ELF-1 (cell line): Measurements from ENCODE around the gene TPH1.
A peak's percentile ranks its signal among the peaks of the same experiment; 100 is the strongest.

Source experiments
- DNase-seq: peaks from one replicate; pipeline ENCODE4 v3.0.0-alpha.2; 2016; ENCODE audit warnings: low read depth, low spot score

TPH1 gene

DNA sequence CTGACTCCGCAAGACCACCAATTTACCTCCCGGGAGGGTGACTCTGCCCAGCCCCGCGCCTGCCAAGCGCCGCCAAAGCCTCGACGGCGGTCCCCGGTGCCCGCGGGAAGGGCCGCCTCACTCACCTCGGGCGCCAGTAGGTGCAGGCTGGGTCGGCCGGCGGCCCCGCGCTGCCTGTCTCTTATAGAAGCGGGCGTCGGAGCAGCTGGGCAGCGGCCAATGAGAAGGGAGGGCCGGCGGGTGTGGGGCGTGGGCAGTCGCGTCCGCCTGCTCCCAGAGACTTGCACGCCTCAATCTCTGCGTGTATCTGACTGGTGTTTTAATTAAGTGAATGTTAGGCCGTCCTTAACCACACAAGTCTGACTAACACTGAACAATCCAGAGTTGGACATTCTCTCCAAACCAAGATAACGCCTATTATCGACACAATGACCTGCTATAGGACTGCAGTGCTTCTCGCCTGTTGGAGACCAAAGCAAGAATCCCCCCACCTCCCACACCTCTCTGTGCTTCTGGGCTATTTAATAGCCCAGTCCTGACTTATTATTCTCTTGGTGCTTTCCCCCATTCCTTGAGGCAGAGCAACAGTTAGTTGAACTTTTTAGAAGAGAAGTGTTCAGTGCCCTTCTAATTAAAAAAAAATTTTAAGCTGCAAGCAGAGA is at the start of gene TPH1:
TSS of gene TPH1 (minus strand) at position 154 of the 662 bp plus-strand sequence. CDS start 5,507 bp downstream, outside the sequence.
- DNase-seq: peak; percentile 38

- no peak for DNase-seq
Observed at GRCh38 chr11:18093959-18094358, 47.9 kb upstream of the TPH1 start.

GRCh38 chr11:18091731-18092130 is 45.7 kb upstream of the TPH1 start:
- no peak for DNase-seq

DNA sequence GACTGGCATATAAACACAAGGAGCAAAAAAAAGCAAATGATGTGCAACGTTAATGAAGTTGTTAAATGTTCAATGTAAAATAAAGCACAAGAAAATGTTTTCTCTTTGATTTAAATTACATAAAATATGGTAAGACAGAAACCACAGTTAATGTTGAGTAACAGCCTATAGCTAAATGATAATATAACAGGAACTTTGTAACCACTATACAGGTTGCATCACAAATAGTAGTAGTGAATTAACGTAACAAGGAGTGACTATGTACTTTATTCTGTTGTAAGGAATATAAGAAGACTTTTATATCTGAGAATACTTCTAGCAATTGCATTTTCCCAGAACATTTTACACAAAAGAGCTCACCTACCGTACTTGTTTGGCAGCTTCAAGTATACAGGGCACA is 42.9 kb upstream of the TPH1 start:
- no peak for DNase-seq

DNA sequence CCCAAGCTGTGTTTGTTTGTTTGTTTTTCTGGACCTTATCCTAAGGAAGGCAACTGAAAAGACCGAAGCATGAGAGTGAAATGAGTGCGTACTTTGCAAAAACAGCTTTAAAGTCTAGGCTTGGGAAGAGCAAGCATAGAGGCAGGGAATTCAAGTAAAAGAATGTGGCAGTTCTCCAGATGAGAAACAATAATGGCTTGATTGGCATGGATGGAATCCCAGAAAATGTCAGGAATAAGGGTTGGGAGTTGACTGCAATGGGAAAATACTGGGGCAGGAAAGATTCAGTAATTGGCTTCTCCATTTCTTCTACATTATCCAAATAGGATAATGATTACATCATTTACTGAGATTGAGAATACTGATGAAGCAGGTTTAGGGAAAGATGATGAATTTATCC is 42.3 kb upstream of the TPH1 start:
- no peak for DNase-seq

DNA sequence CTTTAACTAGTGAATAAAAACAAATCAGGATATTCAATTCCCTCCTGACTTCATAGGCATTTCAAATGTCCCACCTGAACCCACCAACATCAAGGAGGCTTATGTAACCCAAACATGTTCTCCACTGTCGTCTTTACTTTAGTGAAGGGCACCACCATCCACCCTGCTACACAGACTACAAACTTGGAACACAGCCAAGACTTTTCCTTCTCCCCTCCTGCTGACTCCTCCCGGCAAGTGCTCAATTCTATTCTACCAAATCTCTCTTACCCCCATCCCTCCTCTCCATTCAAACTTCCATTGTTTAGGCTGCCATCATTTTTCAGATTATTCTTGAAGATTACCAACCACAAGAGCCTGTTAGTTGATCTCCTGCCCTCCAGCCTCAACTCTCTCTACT is 35.5 kb upstream of the TPH1 start:
- DNase-seq: no peak

DNA sequence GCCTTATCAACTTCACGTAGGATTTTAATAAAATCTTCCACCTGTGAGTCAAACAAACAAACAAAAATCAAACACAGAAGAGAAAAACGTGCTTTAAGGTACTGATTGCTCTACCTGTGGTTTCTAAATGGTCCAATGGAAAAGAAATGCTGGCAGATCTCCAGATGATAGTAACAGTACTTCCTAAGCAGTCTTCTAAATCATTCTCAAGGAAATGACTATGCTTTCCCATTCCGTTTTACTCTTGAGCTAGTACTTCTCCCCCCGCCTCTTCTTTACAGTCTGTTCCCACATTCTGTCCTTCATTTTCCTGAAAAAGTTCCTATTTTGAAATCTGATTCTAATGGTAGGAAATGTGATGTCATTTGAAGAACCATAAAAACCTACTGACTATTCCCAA is 34.4 kb upstream of the TPH1 start:
- DNase-seq: no peak

GRCh38 chr11:18078909-18079308 is 32.8 kb upstream of the TPH1 start:
- no peak for DNase-seq

DNA sequence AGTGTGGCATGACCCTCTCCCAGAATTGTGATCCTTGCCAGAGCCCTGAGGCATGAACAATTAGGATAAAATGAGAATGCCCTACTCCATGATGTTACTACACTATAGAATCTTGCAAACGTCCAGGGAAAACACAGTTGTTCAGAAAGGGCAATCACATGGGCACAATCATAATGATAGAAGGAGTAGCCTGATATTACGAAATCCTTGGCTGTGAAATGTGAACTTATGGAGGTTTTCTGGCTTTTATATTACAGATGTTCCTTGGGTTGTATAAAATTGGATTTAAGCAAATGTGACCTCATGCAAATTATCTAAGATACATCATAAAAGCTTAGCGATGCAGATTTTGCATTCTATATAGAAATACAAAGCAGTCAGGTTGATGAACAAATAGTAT is 29.4 kb upstream of the TPH1 start:
- DNase-seq: no peak

DNA sequence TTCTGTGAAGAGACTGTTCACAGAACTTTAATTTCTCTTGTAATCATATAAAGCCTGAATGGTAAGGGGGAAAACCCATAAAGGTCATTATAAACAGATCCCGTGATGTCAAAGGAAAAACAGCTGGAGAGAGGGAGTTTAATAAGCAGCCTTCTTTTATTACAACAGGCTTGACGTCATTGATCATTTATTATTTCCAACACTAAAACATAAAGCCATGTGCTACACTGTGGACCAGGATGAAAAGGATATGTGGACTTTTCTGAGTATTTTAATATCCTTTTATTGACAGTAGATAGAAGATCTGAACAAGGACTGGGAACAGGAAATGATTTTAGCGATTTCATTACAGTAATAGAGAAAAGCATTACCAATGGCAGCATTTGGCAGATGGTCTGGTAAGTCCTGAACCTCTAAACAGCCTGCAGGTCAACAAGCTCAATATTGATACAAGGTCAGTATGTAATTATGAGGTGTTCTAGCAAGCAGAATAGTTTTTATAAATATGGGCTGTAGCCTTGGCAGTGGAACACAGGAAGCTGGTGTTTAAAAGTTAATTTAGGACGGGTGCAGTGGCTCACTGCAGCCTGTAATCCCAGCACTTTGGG is 25.1 kb upstream of the TPH1 start:
- DNase-seq: no peak

DNA sequence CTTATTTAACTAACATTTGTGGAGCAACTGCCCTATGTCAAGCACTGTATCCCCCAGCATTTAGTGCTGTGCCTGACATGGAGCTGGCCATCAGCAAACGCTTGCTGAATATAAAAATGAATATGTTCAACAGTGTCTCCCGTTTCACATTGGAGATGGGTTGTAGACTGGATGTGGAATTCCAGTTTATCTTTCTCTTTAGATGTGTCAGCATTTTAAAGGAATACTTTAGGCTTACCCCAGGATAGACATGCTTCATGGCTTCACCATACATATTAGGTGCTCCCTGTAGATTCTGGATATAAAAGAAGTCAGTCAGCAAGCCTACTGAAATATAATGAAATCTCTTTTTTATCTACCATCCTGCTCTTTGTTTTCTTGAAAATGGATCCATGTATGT is 21.3 kb upstream of the TPH1 start:
- DNase-seq: no peak

DNA sequence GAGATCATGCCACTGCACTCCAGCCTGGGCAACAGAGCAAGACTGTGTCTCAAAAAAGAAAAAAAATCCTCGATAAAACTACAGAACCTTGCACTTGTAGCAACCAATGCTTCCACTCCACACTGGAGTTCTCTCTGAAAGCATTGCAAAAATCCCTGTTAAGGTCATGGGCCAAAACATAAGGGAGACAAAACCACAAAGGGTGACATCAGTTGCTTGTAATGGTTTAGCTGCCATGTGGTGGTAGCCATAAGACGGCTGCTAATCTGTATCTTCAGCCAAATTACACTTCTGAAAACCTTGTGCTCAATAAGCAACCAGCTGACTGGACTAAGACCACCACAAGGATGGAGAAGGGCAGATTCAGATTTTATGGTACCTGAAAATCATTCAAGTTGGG is 20.6 kb upstream of the TPH1 start:
- no peak for DNase-seq

DNA sequence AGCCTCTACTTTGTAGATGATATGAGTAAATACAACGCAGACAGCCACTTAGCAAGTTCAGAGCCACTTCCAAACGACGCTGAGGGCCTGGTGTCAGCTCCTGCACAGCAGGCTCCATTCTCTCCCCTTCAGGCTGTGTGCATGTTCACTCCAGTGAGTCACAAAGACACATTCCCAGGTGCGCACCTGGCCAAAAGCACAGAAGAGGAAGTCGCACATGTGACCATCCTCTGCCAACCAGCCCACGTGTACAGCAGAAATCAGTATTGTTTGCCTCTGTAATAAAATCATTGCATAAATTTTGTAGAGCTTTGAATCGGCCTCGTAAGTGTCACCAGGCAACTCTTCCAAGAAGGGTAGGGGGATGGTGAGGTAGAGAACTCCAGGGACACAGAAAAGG is 19.5 kb upstream of the TPH1 start:
- DNase-seq: no peak

GRCh38 chr11:18064450-18065054 is 18.5 kb upstream of the TPH1 start:
- no peak for DNase-seq

DNA sequence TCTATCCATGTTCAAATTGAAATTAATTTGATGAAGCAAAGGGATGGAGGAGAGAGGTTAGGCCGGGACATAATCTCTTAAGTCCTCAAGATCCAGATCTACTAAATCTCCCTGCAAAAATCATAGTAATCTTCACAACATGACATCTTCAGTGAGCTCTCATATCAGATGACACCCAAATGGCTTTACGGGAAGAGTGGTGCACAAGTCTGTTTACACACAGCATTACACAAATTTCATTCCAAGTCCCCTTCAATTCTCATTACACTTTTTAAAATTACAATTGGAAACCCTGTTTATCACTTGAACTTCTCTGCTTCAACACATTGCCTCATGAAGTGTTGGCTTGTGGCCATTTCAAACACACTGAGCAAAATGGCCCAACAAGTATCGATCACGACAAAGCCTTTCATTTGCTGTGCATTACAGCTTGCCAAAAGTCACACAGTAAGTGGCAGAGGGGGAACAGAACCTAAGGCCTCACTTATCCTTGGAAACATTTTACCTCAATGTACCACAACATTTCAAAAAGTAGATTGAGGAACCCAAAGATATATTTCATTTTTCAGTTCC is 17.9 kb upstream of the TPH1 start:
- DNase-seq: no peak

DNA sequence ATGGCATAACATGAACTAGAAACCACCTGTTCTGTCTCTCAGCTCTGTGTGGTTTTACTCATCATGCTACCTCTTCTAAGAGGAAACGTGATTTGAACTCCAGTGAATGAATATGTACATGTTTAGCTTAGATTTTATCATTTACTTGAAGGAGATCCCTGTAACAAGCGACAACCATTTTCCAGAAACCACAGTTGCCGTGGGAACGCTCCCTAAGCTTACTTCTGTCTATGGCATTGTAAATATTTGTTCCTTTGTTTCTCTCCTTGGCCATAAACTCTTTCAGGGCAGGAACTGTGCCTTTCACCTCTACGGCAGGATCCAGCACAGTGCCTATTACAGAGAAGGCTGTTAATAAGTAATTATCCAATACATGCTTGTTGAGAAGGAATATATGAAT is 17.1 kb upstream of the TPH1 start:
- DNase-seq: no peak

DNA sequence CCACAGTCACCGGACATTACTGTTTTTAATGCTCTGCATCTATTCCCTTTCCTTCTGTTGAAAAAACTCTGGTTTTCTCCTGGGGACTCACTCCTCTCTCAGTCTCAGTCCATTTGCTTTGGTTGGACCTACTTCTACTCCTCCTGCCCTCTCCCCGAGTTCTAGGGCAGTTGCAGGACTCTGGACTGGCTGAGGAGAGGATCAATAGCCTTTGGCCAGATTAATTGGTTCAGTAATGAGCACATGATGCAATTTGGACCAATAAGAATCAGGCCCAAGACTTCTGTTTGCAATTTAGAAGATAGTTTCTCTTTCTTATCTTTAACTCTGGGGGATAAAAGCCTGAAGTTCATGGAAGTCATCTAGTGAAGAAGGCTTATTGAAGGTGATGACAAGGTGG is 15.3 kb upstream of the TPH1 start:
- no peak for DNase-seq

DNA sequence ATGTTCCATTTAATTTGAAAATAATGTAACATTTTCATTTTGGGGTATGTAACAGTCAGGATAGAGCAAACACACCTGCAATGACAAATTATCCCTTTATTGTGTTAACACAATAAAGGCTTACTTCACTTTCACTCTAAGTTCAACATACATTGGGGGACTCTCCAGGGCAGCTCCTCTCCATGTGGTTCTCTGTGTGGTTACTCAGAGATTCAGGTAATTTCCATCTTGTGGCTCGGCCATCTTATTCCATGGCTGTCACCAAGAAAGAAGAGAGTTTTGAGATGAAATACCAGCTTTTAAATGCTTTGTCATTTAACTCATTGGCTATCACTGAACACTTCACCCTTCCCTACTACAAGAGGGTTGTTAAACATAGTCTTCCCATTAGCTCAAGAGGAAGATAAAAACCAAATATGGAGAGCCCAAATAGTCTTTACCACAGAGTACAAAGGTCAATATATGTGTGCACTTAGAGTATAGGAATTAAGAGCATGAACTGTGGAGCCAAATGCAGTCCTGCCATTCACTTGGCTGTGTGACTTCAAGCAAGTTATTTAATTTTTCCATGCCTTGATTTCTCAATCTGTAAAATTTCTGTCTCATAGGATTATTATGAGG is 10.6 kb upstream of the TPH1 start:
- no peak for DNase-seq

- DNase-seq: no peak
Observed at GRCh38 chr11:18054511-18055103, 8.5 kb upstream of the TPH1 start.

- DNase-seq: no peak
Observed at GRCh38 chr11:18050848-18051247, 4.8 kb upstream of the TPH1 start.

GRCh38 chr11:18036456-18036855 is 9.6 kb downstream of the TPH1 start:
- no peak for DNase-seq

GRCh38 chr11:18027475-18027874 is 18.6 kb downstream of the TPH1 start:
- no peak for DNase-seq
